Tibial nerve (tissue), 4 donors: ENCODE data around the gene PAPPA. TPM values are rescaled to one million over a fixed set of nuclear protein-coding genes. Genes with fewer than 3 reads are reported as not detected.

Source experiments
- DNase-seq, 2 donors: peaks; one replicate each; pipeline ENCODE4 v3.0.0-alpha.2; 2019; ENCODE audit warnings: low spot score in 2 of 2
- H3K27ac ChIP-seq, 4 donors: fragments of 200-600 bp; sonication (generic) in 3 of 4; one replicate each; pipeline ENCODE4 v1.5.1; 2017 to 2019; ENCODE audit warnings: mild to moderate bottlenecking in 1 of 4
- H3K27me3 ChIP-seq, 2 donors: fragments of 200-600 bp; sonication (generic) in 1 of 2; one replicate each; pipeline versions ENCODE4 v1.5.1 to v1.6.0; 2017 to 2019
- H3K36me3 ChIP-seq, 3 donors: fragments of 200-600 bp; sonication (generic); one replicate each; pipeline ENCODE4 v1.5.1; 2018 to 2019
- H3K4me1 ChIP-seq, 4 donors: fragments of 200-600 bp; sonication (generic) in 3 of 4; one replicate each; pipeline ENCODE4 v1.5.1; 2017 to 2019
- H3K4me3 ChIP-seq, 4 donors: fragments of 200-600 bp; sonication (generic) in 3 of 4; one replicate each; pipeline ENCODE4 v1.5.1; 2017 to 2019; ENCODE audit warnings: mild to moderate bottlenecking in 1 of 4, moderate library complexity in 1 of 4
- H3K9me3 ChIP-seq, 4 donors: fragments of 200-600 bp; sonication (generic) in 3 of 4; one replicate each; pipeline ENCODE4 v1.5.1; 2017 to 2019
- EP300 ChIP-seq, 2 donors: sonication (generic); formaldehyde crosslinking; IDR thresholded peaks; one replicate each; pipeline ENCODE4 v1.6.1; 2017; ENCODE audit warnings: antibody characterized with exemption in 2 of 2, mild to moderate bottlenecking in 1 of 2
- POLR2A ChIP-seq, 2 donors: fragments of 450-650 bp; IDR thresholded peaks; one replicate each; pipeline ENCODE4 v1.6.1; 2017; ENCODE audit warnings: antibody characterized with exemption in 2 of 2, mild to moderate bottlenecking in 2 of 2, moderate library complexity in 2 of 2
- WGBS, 2 donors: methylation state at CpG; one replicate each; pipeline ENCODE4 v1.1.5; 2018; 5-methylcytosine and 5-hydroxymethylcytosine counted together
- total RNA-seq, 4 donors: library from RNA; depleted of rRNA; stranded (reverse); fragments of >200 nt; gene quantifications; one replicate each; pipeline ENCODE4 v1.1.0, GENCODE V29; 2016
- TF ChIP-seq, protein P1 (sequence below), 5 experiments: fragments of 200-600 bp in 3 of 5; fragments of 450-650 bp in 2 of 5; sonication (generic) in 3 of 5; IDR thresholded peaks; one replicate each; pipeline ENCODE4 v1.5.1; 2016 to 2019; ENCODE audit warnings: antibody characterized with exemption in 5 of 5, mild to moderate bottlenecking in 3 of 5, moderate library complexity in 2 of 5

PAPPA gene
- total RNA-seq, 4 donors from 2014 or later = 1.0 to 8.1 (median 4.0) TPM

- H3K27me3 ChIP-seq = no peaks in the 10 kb centered on the region
- no peaks in the 10 kb centered on the region for H3K9me3 ChIP-seq
- TF ChIP-seq, protein P1, sequence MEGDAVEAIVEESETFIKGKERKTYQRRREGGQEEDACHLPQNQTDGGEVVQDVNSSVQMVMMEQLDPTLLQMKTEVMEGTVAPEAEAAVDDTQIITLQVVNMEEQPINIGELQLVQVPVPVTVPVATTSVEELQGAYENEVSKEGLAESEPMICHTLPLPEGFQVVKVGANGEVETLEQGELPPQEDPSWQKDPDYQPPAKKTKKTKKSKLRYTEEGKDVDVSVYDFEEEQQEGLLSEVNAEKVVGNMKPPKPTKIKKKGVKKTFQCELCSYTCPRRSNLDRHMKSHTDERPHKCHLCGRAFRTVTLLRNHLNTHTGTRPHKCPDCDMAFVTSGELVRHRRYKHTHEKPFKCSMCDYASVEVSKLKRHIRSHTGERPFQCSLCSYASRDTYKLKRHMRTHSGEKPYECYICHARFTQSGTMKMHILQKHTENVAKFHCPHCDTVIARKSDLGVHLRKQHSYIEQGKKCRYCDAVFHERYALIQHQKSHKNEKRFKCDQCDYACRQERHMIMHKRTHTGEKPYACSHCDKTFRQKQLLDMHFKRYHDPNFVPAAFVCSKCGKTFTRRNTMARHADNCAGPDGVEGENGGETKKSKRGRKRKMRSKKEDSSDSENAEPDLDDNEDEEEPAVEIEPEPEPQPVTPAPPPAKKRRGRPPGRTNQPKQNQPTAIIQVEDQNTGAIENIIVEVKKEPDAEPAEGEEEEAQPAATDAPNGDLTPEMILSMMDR (IDR thresholded peaks at IDR 0.05) = no peak
- TF ChIP-seq POLR2A (IDR thresholded peaks at IDR 0.05) (no peak), EP300 (IDR thresholded peaks at IDR 0.05) (no peak)
- peaks cover 0 to 11% (median 0%) of the 10 kb centered on the region in 4 donors for H3K4me1 ChIP-seq
- H3K36me3 ChIP-seq = no peaks in the 10 kb centered on the region
- no peak for DNase-seq
- WGBS, 2 donors = 68 to 78% methylated on average over 4 of the region's 4 CpGs
- H3K4me3 ChIP-seq = no peak overlapping the region
- no peak overlapping the region for H3K27ac ChIP-seq
Measured at GRCh38 chr9:116372786-116373185, 219.2 kb downstream of the PAPPA start.

DNA sequence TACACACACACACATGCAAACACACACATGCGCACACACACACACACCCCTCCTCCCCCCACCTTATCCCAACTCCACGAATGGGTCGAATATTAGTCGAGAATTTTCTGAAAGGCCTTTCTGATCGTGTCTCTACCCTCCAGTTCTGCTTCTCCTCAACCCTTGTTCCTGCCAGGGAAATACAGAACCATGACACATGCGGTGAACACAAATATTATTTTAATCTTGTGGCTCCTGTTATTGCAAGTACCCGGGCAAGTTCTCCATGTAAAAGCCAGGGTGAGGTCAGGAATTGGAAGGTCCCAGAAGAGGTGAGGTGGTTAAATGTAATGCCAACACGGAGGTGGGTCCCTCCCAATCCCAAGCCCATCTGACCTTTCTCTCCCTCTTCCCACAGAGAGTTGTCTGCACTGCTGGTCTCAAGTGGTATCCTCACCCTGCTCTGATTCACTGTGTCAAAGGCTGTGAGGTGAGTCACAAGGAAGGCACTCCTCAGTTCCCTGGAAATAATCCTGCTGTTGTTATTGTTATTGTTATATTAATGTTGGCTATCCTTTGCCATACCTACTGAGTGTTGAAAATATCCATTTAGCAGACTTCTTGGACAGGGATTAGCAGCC, 223.7 kb downstream of the PAPPA start:
- DNase-seq = no peak
- no peak for TF ChIP-seq POLR2A (IDR thresholded peaks at IDR 0.05)
- TF ChIP-seq EP300 (IDR thresholded peaks at IDR 0.05) = no peak
- TF ChIP-seq, protein P1 (IDR thresholded peaks at IDR 0.05) = no peak
- 48 to 49% methylated on average over 8 of the region's 8 CpGs for WGBS, 2 donors
- peaks cover 0 to 13% (median 0%) of the 10 kb centered on the region in 4 donors for H3K4me1 ChIP-seq
- H3K36me3 ChIP-seq = no peaks in the 10 kb centered on the region
- H3K4me3 ChIP-seq = no peak overlapping the region
- H3K27me3 ChIP-seq = no peaks in the 10 kb centered on the region
- no peaks in the 10 kb centered on the region for H3K9me3 ChIP-seq
- no peak overlapping the region for H3K27ac ChIP-seq

- Histone ChIP-seq H3K27ac (no peak overlapping the region), H3K4me3 (no peak overlapping the region), H3K9me3 (no peaks in the 10 kb centered on the region), H3K36me3 (no peaks in the 10 kb centered on the region), H3K27me3 (no peaks in the 10 kb centered on the region), H3K4me1 (peaks cover 0 to 17% (median 0%) of the 10 kb centered on the region in 4 donors)
- DNase-seq = no peak
- WGBS, 2 donors = 96 to 100% methylated on average over 2 of the region's 2 CpGs
- TF ChIP-seq EP300 (IDR thresholded peaks at IDR 0.05) (no peak), POLR2A (IDR thresholded peaks at IDR 0.05) (no peak)
- TF ChIP-seq, protein P1 (IDR thresholded peaks at IDR 0.05) = no peak
Measured at GRCh38 chr9:116378873-116379272, 225.3 kb downstream of the PAPPA start.

GRCh38 chr9:116379821-116380220, 226.2 kb downstream of the PAPPA start:
- H3K27ac ChIP-seq = no peak overlapping the region
- peaks cover 0 to 17% (median 0%) of the 10 kb centered on the region in 4 donors for H3K4me1 ChIP-seq
- H3K4me3 ChIP-seq = no peak overlapping the region
- 67 to 93% methylated on average over 2 of the region's 2 CpGs for whole genome bisulfite sequencing, 2 donors
- TF ChIP-seq EP300 (IDR thresholded peaks at IDR 0.05) (no peak), POLR2A (IDR thresholded peaks at IDR 0.05) (no peak)
- TF ChIP-seq, protein P1 (IDR thresholded peaks at IDR 0.05) = no peak
- no peaks in the 10 kb centered on the region for H3K36me3 ChIP-seq
- no peaks in the 10 kb centered on the region for H3K9me3 ChIP-seq
- no peaks in the 10 kb centered on the region for H3K27me3 ChIP-seq
- no peak for DNase-seq

- no peaks in the 10 kb centered on the region for H3K27me3 ChIP-seq
- no peaks in the 10 kb centered on the region for H3K9me3 ChIP-seq
- no peaks in the 10 kb centered on the region for H3K36me3 ChIP-seq
- TF ChIP-seq, protein P1 (IDR thresholded peaks at IDR 0.05) = no peak
- TF ChIP-seq EP300 (IDR thresholded peaks at IDR 0.05) = no peak
- TF ChIP-seq POLR2A (IDR thresholded peaks at IDR 0.05) = no peak
- no peak overlapping the region for H3K4me3 ChIP-seq
- no peak for DNase-seq
- H3K27ac ChIP-seq = peak overlapping the region in 1 of 4 donors; percentile 7
- peaks cover 0 to 17% (median 0%) of the 10 kb centered on the region in 4 donors for H3K4me1 ChIP-seq
Measured at GRCh38 chr9:116380496-116380995, 227.0 kb downstream of the PAPPA start.
